ENCODE data around the gene METAP2.
A peak's percentile ranks its signal among the peaks of the same experiment; 100 is the strongest.

The METAP2 gene

DNA sequence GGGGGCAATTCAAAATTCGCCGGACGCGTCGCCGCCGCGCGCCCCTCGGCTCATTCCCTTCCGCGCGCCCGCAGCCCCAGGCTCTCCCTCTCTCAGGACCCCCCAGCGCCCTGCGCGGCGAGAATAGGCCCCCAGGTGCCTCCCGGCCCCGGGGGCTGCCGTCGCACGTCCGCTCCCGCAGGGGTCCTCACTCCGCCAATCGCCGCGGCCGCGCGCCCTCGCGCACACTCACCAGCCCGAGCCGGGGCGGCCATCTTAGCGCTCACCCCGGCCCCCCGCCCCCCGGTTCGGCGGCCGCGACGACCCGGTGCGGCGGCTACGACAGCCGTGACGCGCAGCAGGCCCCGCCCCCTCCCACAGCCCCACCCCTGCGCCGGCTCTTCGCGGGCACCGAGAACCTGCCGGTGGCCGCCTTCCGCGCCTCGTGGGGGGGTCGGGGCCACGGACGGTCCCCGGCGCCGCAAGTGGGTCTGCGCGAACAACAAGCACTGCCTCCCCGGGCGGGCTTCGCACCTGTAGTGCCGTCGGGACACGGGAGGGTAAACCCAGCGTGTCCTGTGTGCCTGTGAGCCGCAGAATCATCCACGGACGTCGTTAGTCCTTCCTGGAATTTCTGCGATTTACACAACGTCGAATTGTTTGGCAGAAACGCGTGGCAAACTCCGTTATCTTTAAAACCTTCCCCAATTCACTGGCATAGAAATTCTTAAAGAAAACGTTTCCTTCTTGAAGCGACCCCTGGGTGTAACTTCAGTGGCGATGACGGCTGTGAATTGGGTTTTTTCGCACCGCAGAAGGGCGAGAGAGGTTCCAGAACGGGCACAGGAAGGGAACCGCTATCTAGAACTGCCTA is 74.8 kb downstream of the METAP2 start:
- TF ChIP-seq, protein P1, sequence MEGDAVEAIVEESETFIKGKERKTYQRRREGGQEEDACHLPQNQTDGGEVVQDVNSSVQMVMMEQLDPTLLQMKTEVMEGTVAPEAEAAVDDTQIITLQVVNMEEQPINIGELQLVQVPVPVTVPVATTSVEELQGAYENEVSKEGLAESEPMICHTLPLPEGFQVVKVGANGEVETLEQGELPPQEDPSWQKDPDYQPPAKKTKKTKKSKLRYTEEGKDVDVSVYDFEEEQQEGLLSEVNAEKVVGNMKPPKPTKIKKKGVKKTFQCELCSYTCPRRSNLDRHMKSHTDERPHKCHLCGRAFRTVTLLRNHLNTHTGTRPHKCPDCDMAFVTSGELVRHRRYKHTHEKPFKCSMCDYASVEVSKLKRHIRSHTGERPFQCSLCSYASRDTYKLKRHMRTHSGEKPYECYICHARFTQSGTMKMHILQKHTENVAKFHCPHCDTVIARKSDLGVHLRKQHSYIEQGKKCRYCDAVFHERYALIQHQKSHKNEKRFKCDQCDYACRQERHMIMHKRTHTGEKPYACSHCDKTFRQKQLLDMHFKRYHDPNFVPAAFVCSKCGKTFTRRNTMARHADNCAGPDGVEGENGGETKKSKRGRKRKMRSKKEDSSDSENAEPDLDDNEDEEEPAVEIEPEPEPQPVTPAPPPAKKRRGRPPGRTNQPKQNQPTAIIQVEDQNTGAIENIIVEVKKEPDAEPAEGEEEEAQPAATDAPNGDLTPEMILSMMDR (IDR thresholded peaks at IDR 0.05; ENCODE audit: insufficient read depth, low read depth, low read length, missing control alignments) = no peak
- peak overlapping the region; percentile 39 for H3K4me3 ChIP-seq (ENCODE audit: low read length)
- no peak for DNase-seq (ENCODE audit: low read depth)

DNA sequence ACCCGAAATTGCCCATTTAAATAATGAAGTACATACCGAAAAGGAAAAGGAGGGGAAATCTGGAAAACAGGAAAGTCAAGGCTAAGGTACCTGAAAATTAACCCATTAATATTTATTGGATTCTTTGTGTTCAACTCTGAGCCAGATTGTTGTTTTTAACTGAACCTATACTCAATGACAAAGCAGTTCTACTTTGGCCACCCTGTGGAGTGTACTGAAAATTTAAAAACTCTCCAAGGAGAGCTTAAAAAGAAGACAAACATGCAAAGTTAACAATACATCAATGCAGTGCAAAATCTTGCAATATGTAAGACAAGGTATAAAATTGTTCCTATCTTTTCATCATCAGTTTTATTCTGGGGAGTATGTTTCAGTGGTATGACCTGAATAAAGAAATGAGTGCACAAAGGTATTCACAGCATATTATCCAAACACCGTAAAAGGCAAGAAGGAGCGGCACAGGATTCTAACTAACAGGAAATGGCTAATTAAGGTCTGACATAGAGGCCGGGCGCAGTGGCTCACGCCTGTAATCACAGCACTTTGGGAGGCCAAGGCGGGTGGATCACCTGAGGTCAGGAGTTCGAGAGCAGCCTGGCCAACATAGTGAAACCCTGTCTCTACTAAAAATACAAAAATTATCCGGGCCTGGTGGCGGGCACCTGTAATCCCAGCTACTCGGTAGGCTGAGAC is 75.6 kb downstream of the METAP2 start:
- no peak overlapping the region for H3K4me3 ChIP-seq (ENCODE audit: low read length)
- TF ChIP-seq, protein P1 (IDR thresholded peaks at IDR 0.05; ENCODE audit: insufficient read depth, low read depth, low read length, missing control alignments) = no peak
- DNase-seq (ENCODE audit: low read depth) = no peak

DNA sequence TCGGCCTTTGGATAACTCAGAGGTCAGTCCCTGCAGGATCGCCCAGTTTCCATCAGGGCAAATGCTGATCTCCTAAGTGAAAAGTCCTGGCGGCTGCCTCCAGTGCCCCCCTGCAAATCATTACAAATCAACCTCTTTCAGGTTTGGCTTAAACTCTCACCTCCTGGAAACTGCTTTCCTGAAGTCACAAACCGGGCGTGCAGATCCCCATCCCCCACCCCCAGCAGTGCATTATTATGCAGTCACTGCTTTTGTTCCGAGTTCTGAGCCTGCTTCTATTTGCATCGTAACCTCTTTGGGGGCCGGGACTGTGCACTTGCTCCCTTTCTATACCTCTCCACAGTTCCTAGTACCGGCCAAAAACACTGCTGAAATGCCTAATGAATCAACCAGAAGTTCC is 77.4 kb downstream of the METAP2 start, which contains the start of gene USP44:
USP44 (minus strand) TSS at position 172 of the 400 bp plus-strand sequence. CDS start 17,220 bp downstream, outside the sequence.
- H3K4me3 ChIP-seq (ENCODE audit: low read length) = no peak within 1 kb of the TSS
- TF ChIP-seq, protein P1 (IDR thresholded peaks at IDR 0.05; ENCODE audit: insufficient read depth, low read depth, low read length, missing control alignments) = no peak
- DNase-seq (ENCODE audit: low read depth) = no peak

- no peak overlapping the region for H3K4me3 ChIP-seq (ENCODE audit: low read length)
- DNase-seq (ENCODE audit: low read depth) = no peak
- TF ChIP-seq, protein P1 (IDR thresholded peaks at IDR 0.05; ENCODE audit: insufficient read depth, low read depth, low read length, missing control alignments) = no peak
Measured at GRCh38 chr12:95551913-95552516, 78.1 kb downstream of the METAP2 start.

DNA sequence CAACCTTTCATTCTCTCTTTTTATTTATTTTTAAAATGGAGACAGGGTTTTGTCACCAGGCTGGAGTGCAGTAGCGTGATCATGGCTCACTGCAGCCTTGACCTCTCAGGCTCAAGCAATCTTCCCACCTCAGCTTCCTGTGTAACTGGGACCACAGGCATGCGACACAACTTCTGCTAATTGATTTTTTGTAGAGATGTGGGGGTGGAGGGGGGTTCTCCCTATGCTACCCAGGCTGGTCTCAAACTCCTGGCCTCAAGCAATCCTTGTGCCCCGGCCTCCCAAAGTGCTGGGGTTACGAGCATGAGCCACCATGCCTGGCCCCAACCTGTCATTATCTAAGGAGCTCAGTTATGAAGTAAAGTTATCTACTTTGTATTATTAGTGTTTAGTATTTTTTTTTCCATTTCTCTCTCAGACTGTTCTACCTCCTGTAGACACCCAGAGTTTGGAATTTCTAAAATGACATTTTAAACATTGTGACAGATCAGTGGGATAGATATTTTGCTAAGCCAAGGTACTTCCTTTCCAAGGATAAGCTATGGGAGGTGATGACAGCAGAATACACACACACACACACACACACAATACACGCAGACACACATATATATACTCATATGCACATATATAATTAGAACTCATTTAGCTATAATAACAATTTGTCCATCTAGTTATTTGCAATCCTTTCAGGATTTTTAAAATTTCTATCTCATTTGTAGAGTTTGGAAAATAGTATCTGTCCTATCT is 79.4 kb downstream of the METAP2 start:
- no peak for DNase-seq (ENCODE audit: low read depth)
- no peak overlapping the region for H3K4me3 ChIP-seq (ENCODE audit: low read length)
- TF ChIP-seq, protein P1 (IDR thresholded peaks at IDR 0.05; ENCODE audit: insufficient read depth, low read depth, low read length, missing control alignments) = no peak

- H3K4me3 ChIP-seq (ENCODE audit: low read length) = no peak overlapping the region
- TF ChIP-seq, protein P1 (IDR thresholded peaks at IDR 0.05; ENCODE audit: insufficient read depth, low read depth, low read length, missing control alignments) = no peak
- no peak for DNase-seq (ENCODE audit: low read depth)
Measured at GRCh38 chr12:95554532-95555071, 80.7 kb downstream of the METAP2 start.
